COR-L47 (cell line): ENCODE measurements around the gene BLVRB.
"Not testable (repeated sequence)": the region's sequence is repeated elsewhere in the genome, so short reads cannot be mapped to it uniquely, and the experiment has no call there.

Experiments
- DNase-seq: peaks from one replicate; lab custom pipeline; 2025; lab: John Stamatoyannopoulos, UW

The BLVRB gene

DNA sequence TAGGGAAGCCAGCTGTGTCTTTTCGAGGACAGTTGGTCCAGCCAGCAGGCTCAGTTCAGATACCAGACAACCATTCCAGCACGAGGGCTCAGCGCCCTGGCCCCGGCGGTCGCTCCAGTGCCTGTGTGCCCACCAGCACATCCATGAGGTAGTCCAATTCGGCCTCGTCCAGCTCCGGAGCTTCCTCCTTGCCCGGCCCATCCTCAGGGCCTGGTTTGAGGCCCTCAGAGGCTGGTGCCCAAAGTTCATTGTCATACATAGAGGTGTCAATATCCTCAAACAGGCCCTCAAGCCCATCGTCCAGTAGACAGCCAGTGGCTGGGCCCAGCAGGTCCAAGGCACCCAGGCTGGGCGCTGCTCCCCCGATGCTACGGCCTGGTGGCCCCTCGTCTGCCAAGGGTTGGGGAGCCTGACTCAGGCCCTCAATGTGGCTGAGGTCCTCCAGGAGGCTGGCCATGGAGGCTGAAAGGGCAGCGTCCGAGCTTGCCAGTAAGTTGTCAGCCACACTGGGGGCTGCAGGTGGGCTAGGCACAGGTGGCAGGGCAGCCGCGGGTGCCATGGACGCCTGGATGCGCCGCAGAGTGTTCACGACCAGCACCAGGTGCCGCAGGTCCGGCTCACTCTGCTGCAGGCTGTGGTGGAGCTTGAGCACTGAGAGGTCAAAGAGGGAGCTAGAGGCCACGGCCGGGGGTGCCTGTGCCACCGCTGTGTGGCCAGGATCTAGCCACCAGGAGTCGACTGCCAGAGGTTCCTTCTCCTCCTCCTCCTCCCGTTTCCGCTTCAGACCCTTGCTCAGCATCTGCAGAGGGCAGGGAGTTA lies 42.6 kb downstream of the BLVRB start:
- no peak for DNase-seq

- DNase-seq = no peak
These were observed 43.4 kb downstream of the BLVRB start for GRCh38 chr19:40421993-40422747.

DNA sequence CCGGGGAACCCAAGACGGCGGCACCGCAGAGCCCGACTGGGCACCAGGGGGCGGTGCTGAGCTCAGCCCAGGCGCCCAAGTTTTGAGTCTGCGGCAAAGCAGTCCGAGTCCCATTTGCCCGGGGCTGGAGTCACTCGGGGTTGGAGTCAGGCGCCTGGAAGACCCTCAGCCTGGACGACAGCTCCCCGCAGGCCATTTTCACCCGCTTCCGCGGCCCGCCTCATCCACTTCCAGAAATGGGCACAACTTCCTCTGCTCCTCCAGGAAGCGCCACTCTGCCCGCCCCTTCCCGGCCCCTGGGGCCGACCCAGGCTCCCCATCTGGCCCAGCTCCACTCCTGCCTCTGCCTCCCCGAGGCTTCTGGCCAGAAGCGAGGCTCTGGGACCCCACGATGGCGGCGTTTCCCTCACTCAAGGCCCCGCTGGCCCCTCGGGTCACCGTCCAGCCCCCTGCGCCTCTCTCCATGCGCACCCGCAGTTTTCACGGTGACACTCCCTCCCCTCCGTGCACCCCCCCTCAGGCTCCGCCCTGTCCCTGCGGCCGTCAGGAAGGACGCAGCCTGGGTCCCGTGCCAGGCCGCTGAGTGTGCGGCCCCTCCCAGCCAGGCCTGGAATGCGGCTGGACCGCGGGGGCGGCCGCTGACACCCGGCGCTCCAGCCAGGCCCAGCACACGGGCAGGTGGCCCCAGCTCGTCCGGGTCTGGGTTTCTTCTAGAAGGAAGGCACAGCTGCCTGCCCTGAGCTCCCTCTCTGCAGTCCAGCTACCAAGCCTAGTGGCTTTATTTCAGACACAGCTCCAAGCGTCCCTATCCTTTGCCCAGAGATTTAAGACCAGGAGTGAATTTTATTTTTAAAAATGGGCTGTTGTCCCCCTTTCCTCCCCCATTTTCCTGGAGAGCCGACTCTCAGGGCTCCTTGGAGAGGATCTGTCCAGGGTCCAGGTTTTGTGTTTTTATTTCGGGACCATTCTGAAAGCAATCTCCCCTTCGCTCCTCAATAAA lies 44.5 kb downstream of the BLVRB start:
- DNase-seq = peak; percentile 56

GRCh38 chr19:40420451-40420765 lies 45.1 kb downstream of the BLVRB start:
- no peak for DNase-seq

- no peak for DNase-seq
These were observed 45.8 kb downstream of the BLVRB start for GRCh38 chr19:40419780-40420179.

- DNase-seq = no peak
These were observed 46.4 kb downstream of the BLVRB start for GRCh38 chr19:40419066-40419612.

DNA sequence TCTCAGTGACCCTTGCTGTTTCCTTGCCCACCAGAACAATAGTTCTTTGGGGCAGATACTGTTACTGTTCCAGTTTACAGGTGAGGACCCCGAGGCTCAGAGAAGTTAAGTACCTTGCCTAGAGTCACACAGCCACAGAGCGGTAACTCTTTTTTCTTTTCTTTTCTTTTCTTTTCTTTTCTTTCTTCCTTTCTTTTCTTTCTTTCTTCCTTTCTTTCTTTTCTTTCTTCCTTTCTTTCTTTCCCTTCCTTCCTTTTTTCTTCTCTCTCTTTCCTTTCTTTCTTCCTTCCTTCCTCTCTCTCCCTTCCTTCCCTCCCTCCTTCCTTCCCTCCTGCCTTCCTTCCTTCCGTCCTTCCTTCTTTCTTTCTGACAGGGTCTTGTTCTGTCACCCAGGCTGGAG lies 47.5 kb downstream of the BLVRB start:
- no peak for DNase-seq

- DNase-seq = no peak
These were observed 47.9 kb downstream of the BLVRB start for GRCh38 chr19:40417643-40417981.

- DNase-seq = no peak
These were observed 48.5 kb downstream of the BLVRB start for GRCh38 chr19:40416918-40417642.

DNA sequence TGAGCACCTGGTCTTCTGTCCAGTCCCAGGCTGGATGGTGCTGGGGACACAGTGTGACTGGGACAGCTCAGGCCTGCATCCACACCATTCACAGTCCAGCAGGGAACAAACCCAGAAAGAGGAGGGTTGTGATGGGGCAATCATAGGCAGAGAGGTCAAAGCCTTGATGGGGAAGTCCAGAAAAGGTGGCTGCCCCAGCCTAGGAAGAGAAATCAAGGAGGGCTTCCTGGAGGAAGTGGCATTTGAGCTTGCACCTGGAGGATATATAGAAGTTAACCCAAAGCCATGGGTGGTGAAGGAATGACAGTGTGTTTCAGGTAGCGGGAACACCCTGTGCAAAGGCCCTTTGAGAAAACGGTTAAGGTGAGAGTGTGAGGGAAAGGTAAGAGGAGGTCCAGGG lies 49.8 kb downstream of the BLVRB start:
- no peak for DNase-seq

DNA sequence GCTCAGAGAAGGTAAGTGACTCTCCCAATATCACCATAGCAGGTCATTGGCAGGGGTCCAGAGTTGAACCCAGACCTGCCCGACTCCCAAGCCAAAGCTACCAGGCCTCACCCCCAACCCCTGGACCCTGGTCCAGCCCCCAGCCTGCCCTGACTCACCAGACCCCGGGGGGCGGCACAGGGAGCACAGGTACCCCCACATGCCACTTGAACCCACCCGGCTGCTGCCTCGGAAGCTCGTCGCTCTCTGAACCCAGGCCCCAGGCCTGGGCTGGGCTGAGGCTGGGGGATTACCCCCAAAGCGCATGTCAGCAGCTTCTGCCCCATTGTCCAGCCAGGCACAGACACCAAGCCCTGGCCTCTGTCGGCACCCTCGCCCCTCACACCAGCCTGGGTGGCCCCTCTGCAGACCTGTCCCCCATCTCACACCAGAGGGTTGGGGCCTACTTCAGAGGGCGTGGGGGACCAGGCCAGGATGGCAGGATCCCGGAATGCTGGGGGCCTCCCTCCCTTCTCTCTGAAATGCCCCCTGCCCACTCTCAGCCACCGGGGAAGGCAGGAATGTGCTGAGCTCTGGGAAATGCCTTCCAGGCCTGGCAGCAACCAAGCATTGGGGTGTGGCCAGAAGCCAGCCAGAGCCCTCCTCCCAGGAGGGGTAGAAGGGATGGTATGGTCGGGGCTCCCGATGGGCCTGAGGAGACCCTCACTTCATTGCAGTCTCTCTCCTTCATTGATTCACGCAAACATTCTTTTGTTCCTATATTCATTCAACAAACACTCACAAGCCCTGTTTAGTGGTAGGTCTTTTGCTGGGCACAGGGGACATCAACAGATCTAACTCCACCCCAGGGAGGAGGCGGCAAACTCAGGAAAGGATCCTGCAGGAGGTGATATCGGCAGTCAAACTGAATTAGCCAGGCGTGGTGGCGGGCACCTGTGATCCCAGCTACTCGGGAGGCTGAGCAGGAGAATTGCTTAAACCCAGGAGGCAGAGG lies 50.7 kb downstream of the BLVRB start:
- DNase-seq = no peak

- DNase-seq = no peak
These were observed 52.2 kb downstream of the BLVRB start, which contains the start of gene PRX for GRCh38 chr19:40413291-40413845. PRX (minus strand) TSS chr19:40413378; CDS start chr19:40407932, 5,446 bp downstream.

- DNase-seq = no peak
These were observed 52.7 kb downstream of the BLVRB start for GRCh38 chr19:40412866-40413265.

DNA sequence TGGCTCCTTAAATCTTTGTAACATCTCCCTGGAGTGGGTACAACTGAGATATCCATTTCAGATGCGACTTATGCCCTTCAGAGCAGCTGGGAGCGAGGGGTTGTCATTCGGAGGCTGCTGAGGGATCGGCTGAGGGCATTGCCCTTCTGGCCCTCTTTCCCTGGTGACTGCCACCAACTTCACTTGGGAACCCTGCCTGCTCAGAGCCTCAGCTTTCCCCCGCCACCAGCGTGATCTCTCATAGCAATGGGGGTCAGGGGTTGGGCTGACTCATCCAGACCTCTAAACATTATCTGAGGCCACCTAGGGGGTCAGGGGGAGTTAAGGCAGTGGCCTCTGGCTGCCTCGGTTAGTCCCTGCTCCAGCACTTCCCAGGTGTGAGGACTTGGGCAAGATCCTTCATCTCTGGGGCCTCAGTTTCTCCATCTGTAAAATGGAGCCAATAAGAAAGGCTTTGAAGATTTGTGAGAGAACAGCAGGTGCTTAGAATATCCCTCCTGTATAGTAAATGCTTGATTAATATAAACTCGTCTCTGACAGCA lies 53.5 kb downstream of the BLVRB start:
- no peak for DNase-seq

- DNase-seq = no peak
These were observed 54.3 kb downstream of the BLVRB start for GRCh38 chr19:40411125-40411842.

DNA sequence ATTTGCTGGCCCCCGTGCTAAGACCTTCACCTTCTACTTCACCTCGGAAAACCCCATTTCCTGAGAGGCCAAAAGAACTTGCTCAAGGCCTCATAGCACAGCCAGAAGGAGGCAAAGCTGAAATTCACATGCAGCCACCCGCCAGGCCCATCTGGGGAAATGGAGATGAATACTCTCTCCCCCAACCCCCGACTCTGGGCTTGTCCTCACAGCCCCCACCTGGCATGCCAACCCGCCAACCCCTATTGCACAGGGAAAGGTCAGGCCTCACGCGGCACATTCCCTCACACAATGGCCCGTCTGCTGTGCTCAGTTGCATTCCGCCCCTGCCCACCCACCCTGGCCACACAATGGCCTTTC lies 55.5 kb downstream of the BLVRB start:
- no peak for DNase-seq

GRCh38 chr19:40408598-40408925 lies 57.0 kb downstream of the BLVRB start:
- DNase-seq = not testable (repeated sequence)

DNA sequence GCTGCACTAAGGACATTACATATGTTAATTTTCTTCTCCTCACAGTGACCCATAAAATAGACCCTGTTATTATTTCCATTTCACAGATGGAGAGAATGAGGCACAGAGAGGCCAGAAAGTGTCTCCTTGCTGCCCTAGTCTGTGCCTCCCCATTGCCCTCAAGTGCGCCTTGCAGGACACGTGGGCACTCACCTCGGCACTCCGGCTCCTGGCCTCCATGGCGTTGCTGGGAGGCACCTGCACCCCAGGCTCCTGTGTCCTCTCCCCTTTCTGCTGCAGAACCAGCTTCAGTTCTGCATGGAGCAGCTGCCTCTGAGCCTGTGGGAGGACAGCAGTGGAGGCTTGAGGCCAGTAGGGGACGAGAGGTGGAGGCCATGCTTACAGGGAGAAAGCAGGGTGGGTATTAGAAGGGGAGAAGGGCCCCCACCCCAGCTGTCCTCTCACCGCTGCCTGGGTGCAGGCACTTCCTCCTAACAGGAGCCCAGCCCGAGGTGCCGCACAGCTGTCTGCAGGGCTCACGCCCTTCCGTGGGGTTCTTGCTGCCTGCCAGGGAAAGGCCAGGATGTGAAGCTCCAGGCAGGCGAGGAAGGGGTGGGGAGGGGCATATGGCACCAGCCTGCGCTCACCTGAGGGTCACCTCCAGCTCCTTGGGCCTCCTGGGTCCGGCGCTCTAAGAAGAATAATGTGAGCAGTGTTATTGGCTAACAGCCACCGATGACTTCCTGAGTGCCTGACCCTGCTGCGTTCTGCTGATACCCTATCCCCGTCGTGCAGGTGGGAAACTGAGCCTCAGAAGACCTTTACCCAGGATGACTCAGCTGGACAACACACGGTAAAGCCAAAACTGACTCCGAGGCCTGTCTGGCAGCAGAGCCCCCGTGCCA lies 57.6 kb downstream of the BLVRB start:
- DNase-seq = no peak
